Measurements from ENCODE around the gene PLA2G5. TPM values are rescaled to one million over a fixed set of nuclear protein-coding genes. Genes with fewer than 3 reads are reported as not detected.

The PLA2G5 gene
- total RNA-seq, 1 donor from 2014 or later: 0.25 TPM

DNA sequence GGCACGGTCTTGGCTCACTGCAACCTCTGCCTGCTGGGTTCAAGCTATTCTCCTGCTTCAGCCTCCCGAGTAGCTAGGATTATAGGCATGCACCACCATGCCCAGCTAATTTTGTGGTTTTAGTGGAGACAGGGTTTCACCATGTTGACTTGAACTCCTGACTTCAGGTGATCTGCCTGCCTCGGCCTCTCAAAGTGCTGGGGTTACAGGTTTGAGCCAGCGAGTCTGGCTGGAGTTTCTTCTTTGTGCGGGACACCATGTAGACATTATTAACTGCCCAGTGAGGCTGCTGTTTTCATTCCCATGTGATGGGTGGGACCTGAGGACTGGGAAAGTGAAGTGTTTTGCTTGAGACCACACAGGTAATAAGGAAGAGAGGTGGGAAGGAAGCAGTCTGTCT lies 23.3 kb downstream of the PLA2G5 start:
- peaks cover 30% of the 10 kb centered on the region for H3K27me3 Mint-ChIP-seq (ENCODE audit: low read depth)
- TF ChIP-seq, protein P1, sequence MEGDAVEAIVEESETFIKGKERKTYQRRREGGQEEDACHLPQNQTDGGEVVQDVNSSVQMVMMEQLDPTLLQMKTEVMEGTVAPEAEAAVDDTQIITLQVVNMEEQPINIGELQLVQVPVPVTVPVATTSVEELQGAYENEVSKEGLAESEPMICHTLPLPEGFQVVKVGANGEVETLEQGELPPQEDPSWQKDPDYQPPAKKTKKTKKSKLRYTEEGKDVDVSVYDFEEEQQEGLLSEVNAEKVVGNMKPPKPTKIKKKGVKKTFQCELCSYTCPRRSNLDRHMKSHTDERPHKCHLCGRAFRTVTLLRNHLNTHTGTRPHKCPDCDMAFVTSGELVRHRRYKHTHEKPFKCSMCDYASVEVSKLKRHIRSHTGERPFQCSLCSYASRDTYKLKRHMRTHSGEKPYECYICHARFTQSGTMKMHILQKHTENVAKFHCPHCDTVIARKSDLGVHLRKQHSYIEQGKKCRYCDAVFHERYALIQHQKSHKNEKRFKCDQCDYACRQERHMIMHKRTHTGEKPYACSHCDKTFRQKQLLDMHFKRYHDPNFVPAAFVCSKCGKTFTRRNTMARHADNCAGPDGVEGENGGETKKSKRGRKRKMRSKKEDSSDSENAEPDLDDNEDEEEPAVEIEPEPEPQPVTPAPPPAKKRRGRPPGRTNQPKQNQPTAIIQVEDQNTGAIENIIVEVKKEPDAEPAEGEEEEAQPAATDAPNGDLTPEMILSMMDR (IDR thresholded peaks at IDR 0.05; ENCODE audit: unreplicated experiment): no peak
- no peak overlapping the region for H3K4me3 Mint-ChIP-seq
- no peaks in the 10 kb centered on the region for H3K4me1 Mint-ChIP-seq
- DNase-seq (ENCODE audit: low spot score in 2 of 2, unreplicated experiment in 2 of 2): no peak
- H3K36me3 Mint-ChIP-seq: no peaks in the 10 kb centered on the region
- peaks cover 13% of the 10 kb centered on the region for H3K9me3 Mint-ChIP-seq
- H3K27ac Mint-ChIP-seq: no peak overlapping the region

DNA sequence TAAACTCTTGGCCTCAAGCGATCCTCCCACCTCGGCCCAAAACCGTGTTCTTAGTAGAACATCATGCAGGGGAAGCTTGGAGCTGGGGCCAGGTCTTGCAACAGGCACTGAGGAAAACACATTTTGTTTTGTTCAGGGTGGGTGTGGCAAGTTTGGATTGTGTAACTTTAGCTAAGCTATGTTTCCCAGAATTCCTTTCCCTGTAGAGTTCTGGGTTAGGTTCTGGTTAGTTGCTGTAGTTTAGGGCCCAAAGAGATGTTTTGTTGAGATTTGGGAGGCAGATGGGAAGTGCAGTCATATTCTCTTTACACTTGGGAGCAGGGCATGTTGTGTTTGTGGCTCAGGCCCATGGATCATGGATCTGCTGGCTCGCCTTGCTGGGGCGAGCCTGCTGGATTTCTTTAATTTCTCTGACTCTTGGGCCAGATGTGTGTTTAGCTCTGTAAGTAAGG lies 24.0 kb downstream of the PLA2G5 start:
- Mint-ChIP-seq H3K36me3 (no peaks in the 10 kb centered on the region), H3K27me3 (ENCODE audit: low read depth) (peaks cover 30% of the 10 kb centered on the region), H3K4me3 (no peak overlapping the region), H3K9me3 (peaks cover 13% of the 10 kb centered on the region), H3K27ac (no peak overlapping the region), H3K4me1 (no peaks in the 10 kb centered on the region)
- TF ChIP-seq, protein P1 (IDR thresholded peaks at IDR 0.05; ENCODE audit: unreplicated experiment): no peak
- DNase-seq (ENCODE audit: low spot score in 2 of 2, unreplicated experiment in 2 of 2): no peak

DNA sequence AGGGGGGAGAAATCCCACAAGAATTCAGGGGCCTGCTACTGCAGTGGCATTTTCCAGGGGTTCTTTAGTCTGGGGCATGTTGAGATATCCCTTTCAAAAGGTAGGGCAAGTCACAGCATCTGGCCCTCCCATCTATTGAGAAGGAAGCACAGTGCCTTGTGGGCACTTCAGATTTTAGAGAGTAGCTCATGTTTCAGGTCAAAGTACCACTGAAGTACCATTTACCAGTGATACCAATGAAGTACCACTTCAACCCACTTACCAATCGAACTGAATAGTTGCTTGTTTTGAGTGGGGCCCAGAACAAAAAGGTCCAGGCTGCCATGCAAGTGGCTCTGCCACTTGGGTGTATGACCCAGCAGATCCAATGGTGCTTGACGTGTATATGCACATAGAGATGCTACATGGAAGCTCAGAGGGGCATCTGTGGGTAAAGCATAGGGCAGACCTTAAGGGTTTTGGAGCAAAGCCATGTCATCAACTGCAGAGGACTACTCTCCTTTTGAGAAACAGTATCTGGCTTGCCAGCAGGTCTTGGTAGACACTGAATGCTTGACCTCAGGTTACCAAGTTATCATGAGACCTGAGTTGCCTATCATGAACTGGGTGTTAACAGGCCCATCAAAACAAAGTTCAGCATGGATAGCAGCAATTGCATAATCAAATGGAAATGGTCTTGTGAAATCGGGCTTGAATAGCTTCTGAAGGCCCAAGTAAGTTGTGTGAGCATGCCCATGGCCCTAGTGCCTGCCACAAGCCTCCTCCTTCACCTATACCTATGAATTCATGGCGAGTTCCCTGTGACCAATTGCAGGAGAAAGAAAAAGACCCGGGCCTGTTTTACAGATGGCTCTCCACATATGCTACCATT lies 25.8 kb downstream of the PLA2G5 start:
- H3K4me1 Mint-ChIP-seq: no peaks in the 10 kb centered on the region
- no peak overlapping the region for H3K27ac Mint-ChIP-seq
- H3K4me3 Mint-ChIP-seq: no peak overlapping the region
- peaks cover 13% of the 10 kb centered on the region for H3K9me3 Mint-ChIP-seq
- no peak for DNase-seq (ENCODE audit: low spot score in 2 of 2, unreplicated experiment in 2 of 2)
- no peaks in the 10 kb centered on the region for H3K36me3 Mint-ChIP-seq
- peaks cover 25% of the 10 kb centered on the region for H3K27me3 Mint-ChIP-seq (ENCODE audit: low read depth)
- TF ChIP-seq, protein P1 (IDR thresholded peaks at IDR 0.05; ENCODE audit: unreplicated experiment): no peak

DNA sequence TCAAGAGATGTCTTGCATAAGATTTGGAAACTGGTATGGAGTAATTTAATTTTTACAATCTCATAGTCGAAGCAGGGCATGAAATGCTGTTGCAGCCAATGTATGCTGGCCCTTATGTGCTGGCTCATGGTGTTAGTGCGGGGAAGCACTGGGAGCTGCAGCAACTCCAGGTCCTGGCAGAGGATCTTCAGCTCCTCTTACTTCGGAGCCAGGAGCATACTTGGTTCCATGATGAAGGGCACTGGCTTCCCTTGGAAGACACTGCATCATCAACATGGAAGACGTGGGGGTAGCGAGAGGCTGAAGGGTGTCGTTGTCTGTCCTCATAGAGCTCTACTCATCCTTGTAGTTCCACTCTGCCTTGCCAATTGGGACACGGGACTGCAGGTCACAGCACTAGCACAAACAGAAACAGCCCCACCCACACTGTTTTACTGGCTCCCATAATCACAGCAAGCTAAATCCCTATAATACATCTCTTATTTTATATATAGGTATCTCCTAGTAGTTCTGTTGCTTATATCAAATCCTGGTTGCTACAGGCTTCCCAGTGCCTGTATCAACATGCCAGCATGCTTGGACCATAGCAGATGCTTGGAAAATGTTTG lies 26.9 kb downstream of the PLA2G5 start:
- DNase-seq (ENCODE audit: low spot score in 2 of 2, unreplicated experiment in 2 of 2): no peak
- Mint-ChIP-seq H3K27ac (no peak overlapping the region), H3K36me3 (no peaks in the 10 kb centered on the region), H3K4me1 (peaks cover 2% of the 10 kb centered on the region), H3K9me3 (peaks cover 13% of the 10 kb centered on the region), H3K4me3 (no peak overlapping the region), H3K27me3 (ENCODE audit: low read depth) (peaks cover 17% of the 10 kb centered on the region)
- TF ChIP-seq, protein P1 (IDR thresholded peaks at IDR 0.05; ENCODE audit: unreplicated experiment): no peak

DNA sequence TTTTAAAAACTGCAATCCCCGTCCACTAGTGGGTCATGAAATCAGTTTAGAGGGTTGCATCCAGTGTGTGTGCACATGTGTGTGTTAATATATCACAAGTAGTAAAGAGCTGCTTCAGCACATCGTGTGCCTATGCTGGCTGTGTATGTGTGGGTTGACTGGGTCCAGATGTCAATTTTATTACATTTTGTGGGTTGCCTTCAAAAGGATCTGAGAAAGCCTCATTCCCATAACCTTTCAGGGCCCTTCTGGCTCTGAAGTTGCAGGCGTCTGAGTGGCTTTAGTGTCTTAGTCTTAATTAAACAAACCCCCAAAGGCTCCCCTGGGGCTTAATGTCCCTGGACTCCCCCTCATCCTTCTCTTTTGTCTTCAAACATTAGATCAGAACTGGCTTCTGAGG lies 29.5 kb downstream of the PLA2G5 start:
- Mint-ChIP-seq H3K36me3 (no peaks in the 10 kb centered on the region), H3K27ac (no peak overlapping the region), H3K9me3 (peaks cover 13% of the 10 kb centered on the region), H3K4me3 (no peak overlapping the region), H3K4me1 (peaks cover 7% of the 10 kb centered on the region), H3K27me3 (ENCODE audit: low read depth) (peaks cover 3% of the 10 kb centered on the region)
- TF ChIP-seq, protein P1 (IDR thresholded peaks at IDR 0.05; ENCODE audit: unreplicated experiment): no peak
- DNase-seq (ENCODE audit: low spot score in 2 of 2, unreplicated experiment in 2 of 2): no peak

All from mesothelial cell of epicardium (in vitro differentiated cells).